ENCODE data around the gene TSEN2.

DNA sequence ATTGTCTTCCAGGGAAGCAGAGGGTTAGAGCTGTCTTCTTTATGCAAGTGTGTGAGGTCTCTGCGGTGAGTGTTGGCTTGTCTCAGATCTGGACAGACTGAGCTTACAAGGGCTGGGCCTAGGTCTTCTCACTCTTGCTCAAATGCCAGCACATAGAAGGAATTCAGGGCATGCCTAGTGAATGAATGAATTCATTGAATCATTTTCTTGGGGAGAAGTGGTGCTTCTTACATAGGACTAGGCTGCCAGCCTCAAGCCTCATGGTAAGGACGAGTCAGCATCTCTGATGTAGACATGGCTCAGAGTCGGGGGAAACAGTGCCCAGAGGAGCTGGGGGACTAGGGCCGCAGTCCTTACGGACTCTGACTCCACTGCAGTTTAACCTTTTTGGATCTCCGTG, 89.9 kb downstream of the TSEN2 start:
- TF ChIP-seq EP300 (IDR thresholded peaks at IDR 0.05) (no peak), POLR2A (IDR thresholded peaks at IDR 0.05) (no peak), POLR2AphosphoS5 (IDR thresholded peaks at IDR 0.05) (no peak)
- TF ChIP-seq, protein P1, sequence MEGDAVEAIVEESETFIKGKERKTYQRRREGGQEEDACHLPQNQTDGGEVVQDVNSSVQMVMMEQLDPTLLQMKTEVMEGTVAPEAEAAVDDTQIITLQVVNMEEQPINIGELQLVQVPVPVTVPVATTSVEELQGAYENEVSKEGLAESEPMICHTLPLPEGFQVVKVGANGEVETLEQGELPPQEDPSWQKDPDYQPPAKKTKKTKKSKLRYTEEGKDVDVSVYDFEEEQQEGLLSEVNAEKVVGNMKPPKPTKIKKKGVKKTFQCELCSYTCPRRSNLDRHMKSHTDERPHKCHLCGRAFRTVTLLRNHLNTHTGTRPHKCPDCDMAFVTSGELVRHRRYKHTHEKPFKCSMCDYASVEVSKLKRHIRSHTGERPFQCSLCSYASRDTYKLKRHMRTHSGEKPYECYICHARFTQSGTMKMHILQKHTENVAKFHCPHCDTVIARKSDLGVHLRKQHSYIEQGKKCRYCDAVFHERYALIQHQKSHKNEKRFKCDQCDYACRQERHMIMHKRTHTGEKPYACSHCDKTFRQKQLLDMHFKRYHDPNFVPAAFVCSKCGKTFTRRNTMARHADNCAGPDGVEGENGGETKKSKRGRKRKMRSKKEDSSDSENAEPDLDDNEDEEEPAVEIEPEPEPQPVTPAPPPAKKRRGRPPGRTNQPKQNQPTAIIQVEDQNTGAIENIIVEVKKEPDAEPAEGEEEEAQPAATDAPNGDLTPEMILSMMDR (IDR thresholded peaks at IDR 0.05): no peak
